ENCODE data around the gene AARSD1.
"Not testable (repeated sequence)": the region's sequence is repeated elsewhere in the genome, so short reads cannot be mapped to it uniquely, and the experiment has no call there.

The AARSD1 gene

GRCh38 chr17:42918902-42919521 lies 45.2 kb downstream of the AARSD1 start:
- no peak for DNase-seq

DNA sequence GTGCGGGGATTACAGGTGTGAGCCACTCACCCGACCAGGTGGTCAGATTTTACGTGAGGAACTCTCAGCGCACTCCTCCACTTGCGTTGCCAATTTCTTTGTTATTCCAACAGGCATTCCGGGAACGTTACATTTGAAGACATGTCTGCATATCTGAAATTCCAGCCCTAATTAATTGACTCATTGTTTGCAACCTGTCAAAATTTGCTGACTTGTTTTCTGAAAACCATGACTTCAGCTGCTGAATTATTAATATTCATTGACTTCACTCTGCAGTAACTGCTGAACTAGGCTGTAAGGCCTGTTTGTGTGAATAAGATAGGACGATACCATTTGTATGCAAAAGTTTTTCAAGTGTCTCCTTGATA lies 47.0 kb downstream of the AARSD1 start:
- no peak for DNase-seq

DNA sequence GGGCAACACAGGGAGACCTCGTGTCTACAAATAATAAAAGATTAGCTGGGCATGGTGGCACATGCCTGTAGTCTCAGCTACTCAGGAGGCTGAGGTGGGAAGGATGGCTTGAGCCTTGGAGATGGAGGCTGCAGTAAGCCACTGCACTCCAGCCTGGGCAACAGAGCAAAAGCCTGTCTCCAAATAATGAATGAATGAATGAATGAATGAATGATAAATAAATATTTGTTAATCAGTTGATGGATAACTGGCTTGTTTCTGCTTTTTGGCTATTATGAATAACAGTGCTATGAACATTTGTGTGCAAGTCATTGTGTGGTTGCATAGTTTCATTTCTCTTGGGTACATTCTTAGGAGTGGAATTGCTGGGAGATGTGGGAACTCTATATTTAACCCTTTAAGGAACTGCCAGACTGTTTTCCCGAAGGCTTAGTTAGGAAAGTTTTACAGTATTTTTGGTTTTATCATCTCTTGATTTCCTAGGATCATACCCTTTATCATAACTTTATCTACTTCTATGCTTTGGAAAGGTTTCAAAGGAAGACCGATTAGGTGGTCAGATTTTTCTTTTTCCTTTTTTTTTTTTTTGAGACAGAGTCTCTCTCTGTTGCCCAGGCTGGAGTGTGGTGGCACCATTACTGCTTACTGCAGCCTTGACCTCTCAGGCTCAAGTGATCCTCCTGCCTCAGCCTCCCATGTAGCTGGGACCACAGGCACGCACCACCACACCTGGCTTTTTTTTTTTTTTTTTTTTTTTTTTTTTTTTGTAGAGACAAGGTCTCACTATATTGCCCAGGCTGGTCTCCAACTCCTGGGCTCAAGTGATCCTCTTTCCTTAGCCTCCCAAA lies 47.6 kb downstream of the AARSD1 start:
- not testable (repeated sequence) for DNase-seq

DNA sequence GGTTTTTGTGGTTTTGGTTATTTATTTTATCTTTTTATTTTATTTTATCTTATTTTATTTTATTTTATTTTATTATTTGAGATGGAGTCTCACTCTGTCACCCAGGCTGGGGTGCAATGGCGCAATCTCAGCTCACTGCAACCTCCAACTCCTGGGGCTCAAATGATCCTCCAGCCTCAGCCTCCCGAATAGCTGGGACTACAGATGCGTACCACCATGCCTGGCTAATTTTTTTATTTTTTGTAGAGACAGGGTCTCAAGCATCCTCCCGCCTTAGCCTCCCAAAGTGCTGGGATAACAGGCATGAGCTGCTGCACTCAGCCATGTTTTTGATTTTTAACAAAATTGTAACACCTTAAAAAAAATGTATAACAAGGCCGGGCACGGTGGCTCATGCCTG lies 49.0 kb downstream of the AARSD1 start:
- DNase-seq: not testable (repeated sequence)

DNA sequence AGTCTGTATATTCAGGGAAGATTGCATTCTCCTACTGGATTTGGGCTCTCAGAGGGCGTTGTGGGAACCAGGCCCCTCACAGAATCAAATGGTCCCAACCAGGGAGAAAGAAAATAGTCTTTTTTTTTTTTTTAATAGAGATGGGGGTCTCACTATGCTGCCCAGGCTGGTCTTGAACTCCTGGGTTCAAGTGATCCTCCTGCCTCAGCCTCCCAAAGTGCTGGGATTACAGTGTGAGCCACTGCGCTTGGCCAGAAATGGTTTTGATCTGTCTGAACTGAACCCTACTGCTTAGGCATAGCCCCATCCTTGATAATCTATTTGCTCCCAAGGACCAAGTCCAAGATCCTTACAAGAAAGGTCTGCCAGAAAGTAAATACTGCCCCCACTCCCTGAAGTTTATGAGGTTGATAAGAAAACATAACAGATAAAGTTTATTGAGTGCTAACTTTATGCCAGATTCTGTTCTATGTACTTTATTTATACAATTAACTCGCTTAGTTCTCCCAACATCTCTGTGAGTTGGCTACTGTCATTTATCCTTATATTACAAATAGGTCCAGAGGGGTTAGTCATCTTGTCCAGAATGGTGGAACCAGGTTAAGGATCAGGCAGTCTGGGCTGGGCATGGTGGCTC lies 50.2 kb downstream of the AARSD1 start:
- no peak for DNase-seq

GRCh38 chr17:42913522-42913921 lies 50.7 kb downstream of the AARSD1 start:
- no peak for DNase-seq

- no peak for DNase-seq
Observed at GRCh38 chr17:42908872-42909700, 55.2 kb downstream of the AARSD1 start.

DNA sequence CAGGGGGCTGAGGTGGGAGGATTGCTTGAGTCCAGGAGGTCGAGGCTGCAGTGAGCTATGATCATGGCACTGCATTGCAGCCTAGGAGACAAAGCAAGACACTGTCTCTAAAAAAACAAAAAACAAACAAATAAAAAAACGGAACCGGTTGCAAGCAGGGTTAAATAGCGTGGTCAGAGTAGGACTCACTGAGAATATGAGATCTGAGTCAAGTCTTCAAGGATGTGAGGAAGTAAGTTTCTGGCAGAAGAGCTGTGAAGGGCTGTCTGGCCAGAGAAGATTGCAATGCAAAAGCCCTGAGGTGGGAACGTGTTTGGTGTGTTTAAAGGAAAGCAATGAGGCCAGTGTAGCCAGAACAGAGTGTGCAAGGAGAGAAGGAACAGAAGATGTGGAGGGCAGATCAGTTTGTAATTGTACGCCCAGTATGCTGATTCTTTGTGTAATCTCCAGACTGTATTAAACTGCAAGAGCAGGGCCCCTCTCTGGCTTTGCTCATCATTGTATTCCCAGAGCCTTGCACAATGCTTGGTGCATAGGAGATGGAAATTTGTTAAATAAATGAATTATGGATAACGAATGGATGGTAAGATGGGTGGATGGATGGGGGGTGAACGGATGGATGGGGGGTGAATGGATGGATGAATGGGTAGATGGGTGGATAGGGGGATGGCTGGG lies 57.3 kb downstream of the AARSD1 start:
- no peak for DNase-seq

DNA sequence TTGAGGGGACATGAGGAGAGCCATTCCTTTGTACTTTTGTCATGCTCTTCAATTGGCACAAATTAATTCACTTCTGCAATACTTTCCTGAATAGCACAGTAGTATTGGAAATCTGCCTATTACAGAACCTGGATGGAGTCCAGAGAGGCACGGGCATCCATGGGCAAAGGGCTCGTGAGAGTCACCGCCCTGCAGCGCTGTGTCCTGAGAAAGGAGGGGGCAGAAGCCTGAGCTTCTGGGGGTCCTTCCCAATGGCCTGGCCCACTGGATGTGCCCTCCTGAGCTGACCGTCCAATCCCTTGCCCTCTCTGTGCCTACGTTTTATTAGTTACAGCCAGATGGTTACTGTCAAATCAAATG lies 60.2 kb downstream of the AARSD1 start:
- DNase-seq: no peak

- no peak for DNase-seq
Observed at GRCh38 chr17:42901535-42902229, 62.6 kb downstream of the AARSD1 start.
